NCI-H1436 treated with DMSO at 0.1 percent for 48 hours (cell line): ENCODE data around the gene CAMTA1.

Experiments used
- DNase-seq: peaks from one replicate; lab custom pipeline; 2025; lab: John Stamatoyannopoulos, UW

Gene CAMTA1

GRCh38 chr1:7229186-7229585 lies 443.9 kb downstream of the CAMTA1 start:
- DNase-seq: no peak

GRCh38 chr1:7229696-7230631 lies 444.7 kb downstream of the CAMTA1 start:
- DNase-seq: no peak

DNA sequence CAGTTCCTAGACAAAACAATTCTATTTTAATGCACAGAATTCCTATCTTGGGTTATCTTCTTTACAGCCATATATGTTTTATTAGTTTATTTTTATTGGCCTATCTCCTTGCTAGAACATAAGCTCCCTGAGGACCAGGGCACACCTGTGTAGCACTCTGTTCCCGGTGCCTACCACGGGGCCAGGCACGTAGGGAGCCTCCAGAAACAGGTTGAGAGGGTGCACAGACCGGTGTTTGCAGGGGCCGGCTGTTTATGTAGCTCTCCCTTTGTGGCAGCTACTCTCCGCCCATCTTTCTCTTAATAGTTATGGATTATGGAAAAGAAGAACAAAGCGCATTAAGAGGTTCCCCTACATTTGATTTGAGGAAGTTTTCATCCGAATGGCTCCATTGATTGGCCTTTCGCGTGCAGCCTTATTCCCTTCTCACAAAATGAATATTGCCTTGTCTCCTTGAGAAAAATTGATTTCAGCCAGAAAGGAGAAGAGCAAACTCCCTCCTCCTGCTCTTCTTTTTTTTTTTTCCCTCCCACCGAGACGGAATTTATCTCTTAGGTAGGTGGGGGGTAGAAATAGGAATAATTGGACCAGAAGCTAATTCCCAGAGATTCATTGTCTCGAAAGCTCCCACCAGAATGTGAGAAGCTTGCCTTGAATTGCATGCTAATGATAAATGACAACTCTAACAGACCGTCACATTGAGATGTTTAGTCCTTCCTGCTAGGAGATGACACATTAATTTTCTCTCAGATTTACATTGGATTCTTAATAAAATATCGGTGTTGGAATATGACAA lies 447.4 kb downstream of the CAMTA1 start:
- DNase-seq: no peak

DNA sequence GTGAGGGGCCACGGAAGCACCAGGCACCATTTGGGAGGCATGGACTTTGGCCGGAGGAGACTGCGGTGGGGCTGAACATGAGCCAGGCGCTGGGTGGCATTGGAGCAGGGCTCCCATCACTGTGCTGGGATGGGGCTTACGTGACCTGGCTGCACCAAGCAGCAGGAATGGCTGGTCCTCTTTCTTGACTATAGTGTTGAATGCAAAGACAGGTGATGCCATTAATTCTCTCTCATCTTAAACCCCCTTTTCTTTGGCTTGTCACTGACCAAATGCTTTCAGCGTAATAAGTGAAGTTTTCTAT lies 447.9 kb downstream of the CAMTA1 start:
- no peak for DNase-seq

DNA sequence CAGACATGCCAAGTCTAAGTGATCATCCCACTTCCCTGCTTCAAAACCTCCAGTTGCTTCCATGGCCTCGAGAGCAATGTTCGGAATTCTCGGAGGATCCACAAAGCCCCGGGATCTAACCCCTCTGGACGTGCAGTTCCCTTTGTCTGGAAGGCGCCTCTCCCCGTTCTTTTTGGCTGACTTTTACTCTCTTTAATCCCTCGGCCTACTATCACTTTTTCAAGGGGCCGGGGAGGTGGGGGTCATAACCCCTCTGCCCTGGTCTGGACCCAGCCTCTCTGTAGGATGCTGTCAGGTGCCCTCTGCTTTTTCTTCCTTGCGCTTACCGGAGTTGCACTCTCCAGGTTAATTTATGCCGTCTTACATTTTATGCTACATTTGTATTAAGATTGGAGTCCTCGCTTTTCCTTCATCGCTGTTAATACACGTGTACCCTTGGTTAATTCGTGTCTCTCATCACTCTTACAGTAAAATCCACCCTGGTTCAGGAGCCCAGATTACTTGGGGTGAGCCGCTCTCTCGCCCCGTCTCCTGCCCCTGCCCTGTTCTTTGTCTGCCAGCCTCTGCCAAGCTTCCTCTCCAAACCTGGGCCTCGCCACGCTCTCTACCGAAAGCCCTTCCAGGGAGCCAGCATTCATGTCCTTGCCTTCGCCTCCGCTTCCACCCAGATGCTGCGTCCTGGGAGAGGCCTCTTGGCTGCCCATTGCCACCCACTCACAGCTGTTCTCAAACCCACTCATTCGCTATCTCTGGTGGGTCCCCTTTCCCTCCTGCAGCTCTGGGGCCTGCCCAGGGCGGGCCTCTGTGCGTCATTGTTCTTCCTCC lies 448.6 kb downstream of the CAMTA1 start:
- DNase-seq: no peak

GRCh38 chr1:7234471-7234755 lies 449.2 kb downstream of the CAMTA1 start:
- no peak for DNase-seq

DNA sequence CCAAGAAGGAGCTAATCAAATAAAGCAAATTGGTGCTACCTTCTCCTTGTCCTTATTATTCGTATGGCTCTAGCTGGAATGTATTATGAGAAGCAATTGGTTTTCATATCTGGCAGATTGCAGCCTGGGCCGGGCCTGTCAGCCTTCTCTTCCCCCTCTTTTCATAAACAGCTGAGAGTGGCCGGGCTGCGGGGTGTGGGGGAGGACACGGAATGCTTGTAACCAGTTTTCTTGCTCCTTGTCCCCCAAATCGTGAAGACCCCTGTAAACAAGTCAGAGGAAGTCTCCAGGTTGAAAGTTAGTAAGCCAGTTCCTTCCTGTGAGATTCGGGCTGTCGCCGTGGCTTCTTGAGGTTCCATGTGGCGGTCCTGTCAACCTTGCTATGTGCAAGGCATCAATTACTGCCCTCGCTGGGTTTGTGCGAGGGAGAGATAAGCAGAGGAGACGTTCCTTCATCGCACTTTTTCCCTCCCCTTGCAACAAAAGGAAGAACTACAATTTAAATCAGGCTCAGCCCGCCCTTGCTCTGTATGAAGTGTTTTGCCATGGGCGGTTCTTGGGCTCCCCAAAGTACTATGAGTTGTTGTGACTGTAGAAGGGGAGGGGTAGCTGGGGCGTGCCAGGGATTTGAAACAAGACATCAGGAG lies 450.7 kb downstream of the CAMTA1 start:
- DNase-seq: no peak

DNA sequence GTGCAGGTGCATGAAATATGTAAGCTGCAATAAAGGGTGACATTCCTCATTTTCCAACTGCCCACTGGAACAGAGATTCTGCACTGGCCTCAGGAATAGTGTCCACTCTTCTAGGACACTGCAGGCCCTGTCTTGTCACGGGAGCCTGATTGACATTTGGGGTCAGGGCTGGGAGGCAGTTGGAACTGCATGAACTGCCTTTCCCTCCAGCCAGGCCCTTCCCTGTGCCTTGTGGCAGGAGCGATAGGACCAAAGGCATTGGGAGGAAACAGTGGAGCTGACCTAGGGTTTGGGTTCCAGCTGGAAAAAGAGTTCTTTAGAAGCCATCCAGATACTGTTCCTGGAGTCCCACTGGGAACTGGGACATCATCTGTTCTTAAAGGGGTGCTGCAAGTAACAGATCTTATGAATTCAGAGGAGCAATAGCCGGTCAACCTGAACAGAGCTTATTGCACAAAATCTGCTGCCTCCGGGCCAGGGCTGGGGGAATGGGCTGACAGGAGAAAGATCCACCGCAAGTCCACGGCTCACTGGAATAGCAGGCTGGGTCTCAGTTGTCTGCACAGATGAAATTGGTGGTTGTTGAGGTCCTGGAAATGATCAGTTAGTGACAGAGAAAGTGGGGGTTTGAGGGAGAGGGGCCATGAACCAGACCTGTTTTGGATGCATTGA lies 451.7 kb downstream of the CAMTA1 start:
- DNase-seq: no peak

GRCh38 chr1:7247158-7247557 lies 461.9 kb downstream of the CAMTA1 start:
- DNase-seq: no peak

DNA sequence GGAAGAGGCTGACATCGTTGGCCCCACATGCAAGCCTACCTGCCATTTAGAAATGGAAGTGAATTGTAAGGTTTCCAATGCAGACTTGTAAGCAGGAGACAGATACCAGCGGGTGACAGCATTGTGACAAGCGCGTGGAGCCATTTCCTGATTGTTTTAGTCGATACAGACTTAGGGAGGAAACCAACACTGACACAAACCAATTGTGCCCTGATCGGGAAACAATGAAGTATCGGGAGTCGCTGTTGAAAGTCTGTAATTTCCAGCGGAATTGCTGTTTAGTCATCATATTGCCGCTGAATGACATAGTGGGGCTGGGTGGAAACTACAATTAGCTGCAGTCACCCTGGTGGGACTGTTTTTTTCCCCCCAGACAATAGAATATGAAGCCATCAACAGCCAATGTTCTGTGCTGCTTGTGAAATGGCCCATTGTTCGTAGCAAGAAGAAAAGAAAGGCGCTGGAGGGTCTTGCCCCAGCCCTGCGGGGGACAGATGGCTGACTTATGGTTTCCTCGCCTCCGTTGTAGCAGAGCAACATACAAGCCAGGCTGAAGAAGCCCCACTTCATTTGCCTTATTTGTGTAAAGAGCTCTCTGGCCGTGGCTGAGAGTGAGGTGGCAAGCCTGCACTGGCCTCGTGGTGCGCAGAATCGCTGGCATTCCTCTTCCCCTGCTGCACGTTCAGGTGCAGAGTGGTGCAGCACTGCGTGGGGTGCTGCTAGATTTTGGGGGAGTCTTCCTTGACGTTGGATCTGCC lies 462.7 kb downstream of the CAMTA1 start:
- no peak for DNase-seq

- DNase-seq: no peak
Observed at GRCh38 chr1:7248549-7249199, 463.4 kb downstream of the CAMTA1 start.

GRCh38 chr1:7249516-7249915 lies 464.3 kb downstream of the CAMTA1 start:
- no peak for DNase-seq

- DNase-seq: no peak
Observed at GRCh38 chr1:7250176-7250575, 464.9 kb downstream of the CAMTA1 start.

DNA sequence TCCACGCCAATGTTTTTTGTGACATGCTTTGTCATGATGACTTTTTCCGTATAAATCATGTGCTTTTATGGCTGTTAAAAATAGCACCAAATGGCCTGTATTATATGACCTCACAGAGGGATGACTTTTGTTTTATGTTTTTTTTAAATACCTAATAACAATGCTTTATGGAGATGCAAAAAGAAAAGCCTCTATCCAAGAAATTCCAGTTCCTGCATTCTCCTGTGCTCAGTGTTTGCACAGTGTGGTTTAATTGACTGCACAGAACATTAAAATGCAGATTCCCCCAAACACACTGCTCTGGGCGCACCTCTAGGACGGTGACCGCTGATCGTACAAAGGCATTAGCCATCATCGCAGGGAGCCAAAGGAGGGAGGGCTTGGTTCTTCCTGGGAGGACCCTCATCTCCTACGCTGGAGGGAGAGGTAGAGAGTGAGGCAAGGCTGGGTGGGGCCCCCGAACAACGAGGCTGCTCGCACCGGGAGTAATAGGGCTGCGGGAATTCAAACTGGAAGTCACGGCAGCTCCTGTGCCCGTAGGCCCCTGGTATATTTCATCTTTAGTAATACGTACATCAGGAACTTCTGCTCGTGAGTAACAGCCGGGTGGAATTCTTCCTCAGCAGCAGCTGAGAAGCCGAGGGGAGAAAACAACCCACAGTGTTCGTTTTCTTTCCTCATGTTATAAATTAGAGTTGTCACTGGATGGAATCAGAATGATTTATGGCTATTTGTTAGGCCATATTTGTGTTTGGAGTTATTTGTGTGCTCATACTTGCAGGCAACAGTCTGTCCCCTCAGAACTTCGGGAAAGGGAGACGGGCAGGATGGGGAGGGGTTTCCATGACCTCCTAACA lies 465.6 kb downstream of the CAMTA1 start:
- no peak for DNase-seq

DNA sequence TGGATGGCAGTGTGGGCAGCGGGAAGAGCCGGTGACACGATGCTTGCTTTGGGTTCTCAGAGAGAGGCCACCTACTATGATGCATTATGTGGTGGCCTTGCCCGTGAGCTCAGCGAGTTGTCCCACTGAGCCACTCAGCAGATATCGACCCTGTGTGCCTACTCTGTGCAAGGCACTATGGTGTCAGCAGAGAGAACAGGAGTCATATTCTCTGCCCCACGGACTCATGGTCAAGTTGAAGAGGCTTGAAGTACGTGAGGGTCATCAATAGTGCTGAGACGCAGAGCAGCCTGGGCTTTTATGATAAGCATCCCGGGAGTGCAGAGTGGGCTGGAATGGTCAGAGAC lies 466.2 kb downstream of the CAMTA1 start:
- DNase-seq: no peak

DNA sequence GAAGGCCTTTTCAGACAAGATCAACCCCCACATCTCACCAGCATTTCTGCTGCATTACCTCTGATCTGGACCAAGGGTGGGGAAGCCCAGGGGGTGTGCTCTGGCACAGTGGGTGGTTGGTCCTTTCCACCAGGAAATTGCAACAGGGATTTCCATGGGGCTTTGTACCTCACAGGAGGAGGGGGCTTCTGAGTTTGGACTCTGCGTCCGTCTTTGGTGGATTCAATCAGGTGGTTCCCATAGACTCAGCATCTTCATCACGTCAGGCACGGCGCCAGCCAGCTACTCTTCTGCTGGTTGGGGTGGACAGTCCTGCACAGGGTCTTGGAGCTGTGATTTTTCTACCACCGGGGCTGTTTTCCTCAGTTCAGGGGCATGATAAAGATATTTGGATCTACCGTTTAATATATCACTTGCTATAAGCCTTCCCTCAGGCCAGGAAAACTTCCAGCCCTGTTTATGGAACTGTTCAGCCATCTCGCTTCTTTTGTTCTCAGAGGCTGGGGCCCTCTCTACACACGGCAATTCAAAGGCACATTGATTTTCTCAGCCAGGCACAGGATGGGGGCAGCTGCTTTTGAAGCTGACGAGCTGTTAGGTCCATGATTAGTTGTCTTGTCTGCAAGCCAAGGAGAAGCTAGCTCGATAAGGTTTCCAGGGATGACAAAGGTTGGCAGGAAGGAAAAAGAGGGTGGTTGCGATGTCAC lies 467.3 kb downstream of the CAMTA1 start:
- DNase-seq: no peak

DNA sequence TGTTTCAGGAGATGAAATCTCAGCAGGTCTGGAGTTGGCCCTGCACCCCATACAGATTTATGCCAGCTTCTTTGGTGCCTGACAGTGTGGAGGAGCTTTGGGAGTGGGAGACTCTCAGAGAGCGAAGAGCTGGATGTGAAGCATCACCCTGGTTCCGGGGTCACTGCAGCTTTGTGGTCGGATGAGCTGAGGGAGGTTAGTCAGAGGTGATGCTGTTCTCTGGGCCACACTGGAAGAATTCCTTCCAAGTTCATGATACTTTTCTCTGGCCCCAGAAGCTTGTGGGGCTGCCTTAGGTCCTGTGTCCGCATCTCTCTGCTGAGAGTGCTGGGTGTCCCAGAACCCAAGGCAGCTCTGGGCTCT lies 467.8 kb downstream of the CAMTA1 start:
- no peak for DNase-seq

DNA sequence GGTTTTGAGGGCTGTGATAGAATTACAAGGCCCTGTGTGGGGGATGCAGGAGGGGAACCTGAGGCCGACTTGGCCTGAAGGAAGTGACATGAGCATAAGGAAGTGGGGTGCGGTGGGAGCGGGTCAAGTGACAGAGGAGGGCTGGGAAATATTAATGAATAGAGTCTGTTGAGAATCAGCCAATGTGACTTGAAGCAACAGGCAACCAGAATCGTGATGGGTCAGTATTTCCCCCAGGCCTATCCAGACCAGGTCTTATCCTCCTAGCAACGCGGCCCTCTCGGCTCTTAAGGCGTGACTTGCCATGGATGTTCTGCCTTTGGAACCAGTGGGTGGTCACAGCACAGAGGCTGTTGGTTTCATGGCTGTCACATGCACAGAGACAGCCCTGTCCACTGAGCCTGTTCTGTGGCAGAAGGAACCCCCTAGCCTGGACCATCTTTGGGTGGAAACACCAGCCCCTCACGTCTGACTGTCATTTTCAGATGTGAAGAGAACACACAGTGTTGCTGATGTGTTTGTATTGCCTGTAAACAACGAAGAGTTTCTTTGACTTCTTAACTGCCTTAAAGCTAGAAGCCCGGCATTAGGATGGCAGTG lies 468.8 kb downstream of the CAMTA1 start:
- no peak for DNase-seq
